ENCODE data around the gene SIX3. TPM values are rescaled to one million over a fixed set of nuclear protein-coding genes. Genes with fewer than 3 reads are reported as not detected.

The SIX3 gene
- total RNA-seq, 1 donor from 2014 or later, result 0.68 TPM

GRCh38 chr2:44951124-44951523 is 9.6 kb downstream of the SIX3 start:
- Mint-ChIP-seq H3K27ac (no peak overlapping the region), H3K36me3 (no peaks in the 10 kb centered on the region), H3K4me1 (ENCODE audit: unreplicated experiment) (peaks cover 25% of the 10 kb centered on the region), H3K4me3 (peak overlapping the region; percentile 63), H3K9me3 (no peaks in the 10 kb centered on the region), H3K27me3 (peaks cover 95% of the 10 kb centered on the region)
- TF ChIP-seq, protein P1, sequence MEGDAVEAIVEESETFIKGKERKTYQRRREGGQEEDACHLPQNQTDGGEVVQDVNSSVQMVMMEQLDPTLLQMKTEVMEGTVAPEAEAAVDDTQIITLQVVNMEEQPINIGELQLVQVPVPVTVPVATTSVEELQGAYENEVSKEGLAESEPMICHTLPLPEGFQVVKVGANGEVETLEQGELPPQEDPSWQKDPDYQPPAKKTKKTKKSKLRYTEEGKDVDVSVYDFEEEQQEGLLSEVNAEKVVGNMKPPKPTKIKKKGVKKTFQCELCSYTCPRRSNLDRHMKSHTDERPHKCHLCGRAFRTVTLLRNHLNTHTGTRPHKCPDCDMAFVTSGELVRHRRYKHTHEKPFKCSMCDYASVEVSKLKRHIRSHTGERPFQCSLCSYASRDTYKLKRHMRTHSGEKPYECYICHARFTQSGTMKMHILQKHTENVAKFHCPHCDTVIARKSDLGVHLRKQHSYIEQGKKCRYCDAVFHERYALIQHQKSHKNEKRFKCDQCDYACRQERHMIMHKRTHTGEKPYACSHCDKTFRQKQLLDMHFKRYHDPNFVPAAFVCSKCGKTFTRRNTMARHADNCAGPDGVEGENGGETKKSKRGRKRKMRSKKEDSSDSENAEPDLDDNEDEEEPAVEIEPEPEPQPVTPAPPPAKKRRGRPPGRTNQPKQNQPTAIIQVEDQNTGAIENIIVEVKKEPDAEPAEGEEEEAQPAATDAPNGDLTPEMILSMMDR (conservative IDR thresholded peaks at IDR 0.05), result no peak
- no peak for DNase-seq (ENCODE audit: extremely low spot score, unreplicated experiment)

DNA sequence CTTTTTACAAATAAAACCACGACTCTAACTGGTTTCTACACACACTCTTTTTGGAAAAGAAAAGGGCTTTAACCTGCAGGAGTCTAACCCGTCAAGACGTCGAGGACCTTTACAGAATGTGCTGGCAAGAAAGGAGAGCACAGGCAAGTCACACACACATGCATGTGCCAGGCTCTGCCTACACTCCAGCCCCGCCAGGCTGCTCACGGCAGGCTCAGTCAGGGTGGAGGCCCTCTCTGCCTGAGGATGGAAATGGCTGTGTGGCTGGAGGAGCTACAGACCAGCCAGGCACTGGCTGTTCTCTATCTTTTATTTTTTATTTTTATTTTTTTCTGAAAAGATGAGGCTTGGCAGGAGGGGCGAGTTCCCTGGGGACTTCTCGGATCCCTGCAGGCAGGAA is 10.2 kb downstream of the SIX3 start:
- DNase-seq (ENCODE audit: extremely low spot score, unreplicated experiment), result no peak
- Mint-ChIP-seq H3K27ac (no peak overlapping the region), H3K9me3 (no peaks in the 10 kb centered on the region), H3K27me3 (peaks cover 95% of the 10 kb centered on the region), H3K4me1 (ENCODE audit: unreplicated experiment) (peaks cover 25% of the 10 kb centered on the region), H3K36me3 (no peaks in the 10 kb centered on the region), H3K4me3 (peak overlapping the region; percentile 63)
- TF ChIP-seq, protein P1 (conservative IDR thresholded peaks at IDR 0.05), result no peak

GRCh38 chr2:44952143-44952805 is 10.8 kb downstream of the SIX3 start:
- TF ChIP-seq, protein P1 (conservative IDR thresholded peaks at IDR 0.05), result peak; percentile 95
- Mint-ChIP-seq H3K36me3 (no peaks in the 10 kb centered on the region), H3K27ac (no peak overlapping the region), H3K27me3 (peaks cover 95% of the 10 kb centered on the region), H3K9me3 (no peaks in the 10 kb centered on the region), H3K4me1 (ENCODE audit: unreplicated experiment) (peaks cover 25% of the 10 kb centered on the region), H3K4me3 (peak overlapping the region; percentile 77)
- DNase-seq (ENCODE audit: extremely low spot score, unreplicated experiment), result no peak

DNA sequence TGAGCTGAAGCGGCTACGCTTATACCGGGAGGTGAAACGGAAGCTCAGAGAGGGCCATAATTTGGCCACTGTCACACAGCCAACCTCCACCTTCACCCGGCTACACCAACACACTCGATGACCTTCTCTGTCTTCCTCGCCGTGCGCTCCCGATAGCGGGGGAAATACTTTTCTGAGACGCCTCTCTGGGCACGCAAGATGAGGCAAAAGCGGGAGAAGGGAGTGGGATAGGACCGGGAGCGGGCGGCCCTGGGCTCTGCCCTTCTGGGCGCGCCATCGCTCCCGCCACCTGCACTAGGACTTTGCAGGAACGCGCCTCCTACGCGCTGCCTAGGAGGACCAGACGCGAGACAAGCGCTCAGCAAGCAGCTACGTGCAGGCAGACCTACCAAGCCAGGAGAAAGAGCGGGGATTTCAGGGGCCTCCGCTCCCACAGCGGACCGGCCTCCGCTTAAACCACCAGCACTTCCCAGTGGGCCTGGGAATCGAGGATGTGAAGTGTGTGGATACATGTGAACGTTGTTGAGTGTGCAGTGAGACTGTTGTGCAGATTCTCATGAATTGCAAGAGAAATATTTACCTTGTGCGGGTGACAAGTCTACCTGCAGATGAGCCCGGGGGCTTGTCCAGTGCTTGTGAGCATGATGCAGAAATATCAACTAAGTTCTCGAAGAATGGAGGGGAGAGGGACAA is 11.4 kb downstream of the SIX3 start:
- H3K9me3 Mint-ChIP-seq, result no peaks in the 10 kb centered on the region
- peaks cover 25% of the 10 kb centered on the region for H3K4me1 Mint-ChIP-seq (ENCODE audit: unreplicated experiment)
- TF ChIP-seq, protein P1 (conservative IDR thresholded peaks at IDR 0.05), result no peak
- DNase-seq (ENCODE audit: extremely low spot score, unreplicated experiment), result no peak
- peak overlapping the region; percentile 77 for H3K4me3 Mint-ChIP-seq
- peaks cover 94% of the 10 kb centered on the region for H3K27me3 Mint-ChIP-seq
- H3K27ac Mint-ChIP-seq, result no peak overlapping the region
- no peaks in the 10 kb centered on the region for H3K36me3 Mint-ChIP-seq

DNA sequence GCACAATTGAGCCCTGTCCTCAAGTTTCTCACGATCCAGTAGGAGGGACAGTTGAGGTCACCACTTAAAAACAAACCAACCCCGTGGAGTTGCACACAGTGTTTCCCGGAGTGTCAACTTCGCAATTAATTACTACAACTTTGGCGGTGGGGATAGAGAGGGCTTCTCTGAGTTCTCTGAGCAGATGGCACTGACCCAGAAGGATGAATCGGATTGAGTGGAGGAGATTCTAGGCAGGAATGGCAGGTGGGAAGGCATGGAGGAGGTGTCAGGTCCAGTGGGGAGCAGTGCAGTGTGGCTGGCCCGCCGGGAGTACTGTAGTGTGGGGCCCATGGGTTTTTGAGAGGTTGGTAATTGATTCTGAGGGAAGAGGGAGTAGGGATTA is 12.0 kb downstream of the SIX3 start:
- Mint-ChIP-seq H3K4me3 (peak overlapping the region; percentile 39), H3K4me1 (ENCODE audit: unreplicated experiment) (peaks cover 25% of the 10 kb centered on the region), H3K36me3 (no peaks in the 10 kb centered on the region), H3K27ac (no peak overlapping the region), H3K27me3 (peaks cover 94% of the 10 kb centered on the region), H3K9me3 (no peaks in the 10 kb centered on the region)
- TF ChIP-seq, protein P1 (conservative IDR thresholded peaks at IDR 0.05), result no peak
- no peak for DNase-seq (ENCODE audit: extremely low spot score, unreplicated experiment)

Measured in type B pancreatic cell (in vitro differentiated cells).